ENCODE measurements around the gene CCDC51.
"Not testable (repeated sequence)": the region's sequence is repeated elsewhere in the genome, so short reads cannot be mapped to it uniquely, and the experiment has no call there.

CCDC51 gene

DNA sequence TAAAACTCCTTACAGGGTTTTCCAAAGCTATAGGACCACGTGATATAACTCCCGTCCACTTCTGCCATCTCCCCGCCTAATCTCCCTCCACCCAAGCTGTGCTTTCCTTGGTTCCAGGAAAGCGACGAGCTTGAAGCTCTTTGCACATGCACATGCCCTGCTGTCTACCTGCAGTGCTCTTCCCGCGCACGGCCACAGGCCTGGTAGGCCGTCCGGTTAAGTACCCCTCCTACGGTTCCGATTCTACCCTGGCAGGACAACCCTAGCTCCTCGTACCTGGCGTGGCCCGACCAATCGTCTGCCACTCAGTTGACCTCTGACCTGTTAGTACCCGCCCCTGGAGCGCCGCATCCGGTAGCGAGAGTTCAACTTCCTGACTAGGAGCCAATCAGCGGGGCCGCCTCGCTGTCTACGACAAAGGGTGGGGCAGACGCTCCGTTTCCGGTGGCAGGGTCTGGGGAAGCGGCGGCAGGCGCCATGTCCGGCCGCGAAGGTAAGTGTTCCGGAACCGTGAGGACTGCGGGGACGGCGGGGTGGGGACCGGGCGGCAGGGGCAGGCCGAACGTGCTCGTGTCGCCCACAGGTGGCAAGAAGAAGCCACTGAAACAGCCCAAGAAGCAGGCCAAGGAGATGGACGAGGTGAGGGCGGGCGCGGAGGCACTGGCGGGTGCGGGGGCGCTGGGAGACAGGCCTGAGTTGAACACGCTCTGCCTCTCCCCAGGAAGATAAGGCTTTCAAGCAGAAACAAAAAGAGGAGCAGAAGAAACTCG, at the start of gene CCDC51, which contains the start of gene TMA7:
Gene CCDC51, minus strand, starts transcription at position 300 of the 770 bp plus-strand sequence. CDS start 4,991 bp downstream, outside the sequence.
Gene TMA7, plus strand, starts transcription at position 438 of the 770 bp plus-strand sequence. Its CDS starts 40 bp downstream, at position 478.
- DNase-seq = peak; percentile 96

- DNase-seq = no peak
Observed at GRCh38 chr3:48486952-48487351, 47.0 kb upstream of the CCDC51 start.

- DNase-seq = not testable (repeated sequence)
Observed at GRCh38 chr3:48482822-48483221, 42.9 kb upstream of the CCDC51 start.

GRCh38 chr3:48480891-48481290, 41.0 kb upstream of the CCDC51 start:
- not testable (repeated sequence) for DNase-seq

DNA sequence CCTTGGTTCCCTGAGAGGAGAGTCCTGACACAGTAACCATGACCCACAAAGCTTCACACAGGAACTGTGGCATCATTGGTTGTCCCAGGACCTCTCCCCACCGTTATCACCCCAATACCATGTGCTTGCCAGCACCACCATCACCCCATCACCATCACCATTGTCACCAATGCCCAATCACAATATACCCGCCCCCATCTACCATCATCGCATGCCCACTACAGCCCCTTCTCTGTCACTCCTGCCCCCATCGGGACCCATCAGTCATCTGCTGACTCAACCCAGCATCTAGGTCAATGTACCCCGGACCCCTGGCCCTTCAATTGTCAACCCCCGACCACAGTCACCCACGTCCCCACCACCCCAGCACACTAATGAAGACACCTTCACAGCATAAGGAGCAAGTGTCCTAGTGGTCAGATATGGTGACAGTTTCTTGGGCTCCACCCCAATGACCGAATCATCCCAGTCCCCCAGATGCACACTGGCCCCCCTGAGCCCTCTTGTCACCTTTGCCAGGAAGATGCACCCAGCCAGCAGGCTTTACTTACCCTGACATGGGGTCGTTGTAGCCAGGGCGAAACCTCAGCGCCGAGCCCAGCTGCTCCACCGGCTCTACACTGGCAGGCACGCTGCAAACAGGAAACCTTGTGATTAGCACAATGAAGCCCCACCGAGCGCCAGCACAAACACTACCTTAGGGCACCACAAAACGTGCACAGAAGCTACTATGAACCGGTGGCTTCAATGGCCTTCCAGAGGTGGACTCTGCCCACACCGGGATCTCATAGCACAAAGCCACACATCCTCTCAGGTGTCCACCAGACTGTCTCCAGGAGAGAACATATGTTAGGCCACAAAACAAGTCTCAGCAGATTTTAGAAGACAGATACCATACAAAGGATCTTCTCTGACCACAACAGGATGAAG, 39.0 kb upstream of the CCDC51 start:
- no peak for DNase-seq

GRCh38 chr3:48477959-48478520, 38.1 kb upstream of the CCDC51 start:
- no peak for DNase-seq

DNA sequence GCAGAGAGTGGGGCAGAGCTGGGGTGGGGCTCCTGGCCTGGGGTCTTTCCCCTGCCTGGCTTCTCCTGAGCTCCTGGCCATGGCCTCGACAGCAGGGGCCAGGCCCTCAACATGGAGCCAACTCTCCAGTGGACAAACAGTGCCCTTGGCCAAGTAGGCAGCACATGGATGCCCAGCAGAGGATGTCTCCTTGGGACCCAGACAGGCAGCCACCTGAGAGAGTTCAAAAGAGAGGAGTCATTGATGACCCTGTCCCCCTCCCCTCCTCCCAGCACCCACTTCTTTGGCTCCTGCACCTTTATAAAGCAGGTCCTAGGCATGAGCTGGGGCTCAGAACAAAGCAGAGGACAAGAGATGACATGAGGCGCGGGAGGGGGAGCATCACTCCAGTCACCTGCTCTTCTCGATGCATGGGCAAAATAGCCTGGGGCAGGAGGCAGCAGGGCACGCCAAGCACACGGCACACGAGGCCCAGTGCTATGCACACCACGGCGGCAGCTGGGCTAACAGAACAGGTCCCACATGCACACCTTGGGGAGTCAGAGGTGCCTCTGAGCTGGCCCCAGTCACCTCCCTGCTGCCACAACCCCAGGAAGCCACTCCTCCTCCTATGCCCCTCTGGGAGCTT, 36.6 kb upstream of the CCDC51 start:
- no peak for DNase-seq

DNA sequence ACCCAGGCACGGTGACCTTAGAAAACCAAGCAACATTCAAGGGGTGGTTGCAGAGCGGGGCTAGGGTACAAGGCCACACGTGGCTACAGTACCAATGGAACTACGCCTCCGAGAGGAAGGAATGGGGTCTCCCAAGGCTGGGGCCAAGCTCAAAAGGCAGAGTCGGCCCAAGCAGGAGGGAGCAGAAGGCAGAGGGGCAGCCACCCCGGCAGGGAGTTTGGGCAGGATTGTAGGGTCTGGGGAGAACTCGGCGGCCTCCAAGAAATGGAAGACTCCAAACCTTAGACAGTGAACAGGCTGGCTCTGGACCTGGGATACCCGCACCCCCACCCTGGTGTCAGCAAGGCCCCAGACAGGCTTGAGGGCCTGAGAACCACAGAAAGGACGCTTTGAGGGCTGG, 35.3 kb upstream of the CCDC51 start:
- DNase-seq = no peak

- no peak for DNase-seq
Observed at GRCh38 chr3:48474619-48475018, 34.7 kb upstream of the CCDC51 start.

DNA sequence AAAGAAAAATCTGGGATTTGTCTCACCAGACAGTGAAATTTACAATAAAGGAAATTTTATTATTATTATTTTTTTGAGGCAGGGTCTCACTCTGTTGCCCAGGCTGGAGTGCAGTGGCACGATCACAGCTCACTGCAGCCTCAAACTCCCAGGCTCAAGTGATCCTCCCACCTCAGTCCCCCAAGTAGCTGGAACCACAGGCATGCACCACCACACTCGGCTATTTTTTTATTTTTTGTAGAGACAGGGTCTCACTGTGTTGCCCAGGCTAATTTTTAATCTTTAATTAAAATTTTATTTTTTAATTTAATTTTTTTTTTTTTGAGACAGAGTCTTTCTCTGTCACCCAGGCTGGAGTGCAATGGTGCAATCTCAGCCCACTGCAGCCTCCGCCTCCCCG, 34.1 kb upstream of the CCDC51 start:
- DNase-seq = not testable (repeated sequence)

DNA sequence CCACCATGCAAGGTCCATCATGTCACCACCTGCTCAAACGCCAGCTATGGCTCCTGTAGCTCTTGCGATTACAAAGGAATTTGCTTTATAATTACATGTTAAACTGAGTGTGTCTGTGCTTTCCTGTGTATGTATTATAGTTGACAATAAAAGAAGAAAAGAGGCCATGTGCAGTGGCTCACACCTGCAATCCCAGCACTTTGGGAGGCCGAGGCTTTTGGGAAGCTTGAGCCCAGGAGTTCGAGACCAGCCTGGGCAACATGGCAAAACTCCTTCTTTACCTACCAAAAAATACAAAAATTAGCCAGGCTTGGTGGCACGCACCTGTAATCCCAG, 33.7 kb upstream of the CCDC51 start:
- DNase-seq = no peak

GRCh38 chr3:48472923-48473616, 33.2 kb upstream of the CCDC51 start:
- DNase-seq = no peak

DNA sequence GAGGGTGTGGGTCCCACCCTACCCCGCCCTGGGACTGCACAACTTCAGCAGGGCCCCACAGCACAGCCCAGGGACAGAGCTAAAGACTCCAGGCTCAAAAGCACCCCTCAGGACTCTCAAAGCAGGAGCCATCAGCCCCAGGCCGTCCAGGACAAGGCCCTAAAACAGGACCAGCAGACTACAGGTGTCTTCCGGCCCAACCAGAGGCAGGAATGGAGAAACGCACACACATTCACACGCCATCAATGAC, 32.7 kb upstream of the CCDC51 start:
- no peak for DNase-seq

DNA sequence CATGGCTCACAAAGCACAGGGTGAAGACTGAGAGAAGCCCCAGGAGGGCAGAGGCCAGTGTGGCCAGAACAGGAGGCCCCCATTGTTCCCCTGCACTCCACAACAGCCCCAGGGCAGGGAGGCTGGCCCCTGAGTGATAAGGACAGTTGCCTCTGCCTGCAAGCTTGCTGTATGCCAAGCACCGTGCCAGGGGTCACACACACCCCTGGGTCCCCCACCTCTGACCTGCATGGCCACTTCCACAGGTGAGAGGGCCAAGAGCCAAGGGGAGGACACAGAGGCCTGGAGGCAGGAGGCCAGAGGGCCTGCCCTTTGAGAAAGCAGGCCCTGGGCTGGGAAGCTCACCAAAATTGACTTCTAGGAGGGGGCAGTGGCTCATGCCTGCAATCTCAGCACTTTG, 30.4 kb upstream of the CCDC51 start:
- DNase-seq = no peak

DNA sequence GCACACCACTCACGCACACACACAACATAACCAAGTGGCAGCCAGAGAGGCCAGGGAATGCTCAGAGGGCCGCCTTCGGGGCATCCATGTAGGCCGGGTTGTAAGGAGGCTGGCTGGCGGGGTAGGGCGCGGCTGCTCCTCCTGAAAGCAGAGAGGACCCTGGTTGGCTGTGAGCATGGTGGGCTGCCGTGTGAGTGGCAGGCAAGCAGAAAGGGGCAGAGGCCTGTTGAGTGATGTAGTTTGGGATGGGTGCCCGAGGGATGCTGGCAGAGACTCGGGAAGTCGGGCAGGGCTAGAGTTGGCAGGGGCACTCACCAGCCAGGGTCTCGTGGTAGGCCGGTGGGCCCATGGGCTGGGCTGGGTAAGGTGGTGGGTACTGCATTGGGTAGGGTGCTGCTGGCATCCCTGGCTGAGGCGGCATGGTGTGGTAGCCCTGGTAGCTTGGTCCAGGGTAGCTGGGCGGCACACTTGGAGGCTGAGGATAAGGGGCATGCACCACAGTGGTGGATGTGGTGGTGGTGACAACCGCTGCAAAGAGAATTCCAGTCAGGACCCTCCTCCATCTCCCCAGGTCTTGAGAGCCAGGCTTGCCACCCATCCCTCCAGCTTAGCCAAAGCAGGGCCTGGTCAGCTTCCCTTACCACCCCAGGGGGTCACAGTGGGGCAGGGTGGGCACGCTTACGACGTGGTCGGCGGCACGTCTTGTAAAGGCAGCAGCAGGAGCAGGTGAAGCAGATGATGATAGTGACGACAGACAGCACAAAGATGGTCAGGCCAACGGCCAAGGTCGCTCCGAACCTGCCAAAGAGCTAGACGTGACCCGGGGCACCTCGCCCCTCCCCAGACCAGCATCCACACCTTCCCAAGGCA, 29.4 kb upstream of the CCDC51 start:
- DNase-seq = no peak

DNA sequence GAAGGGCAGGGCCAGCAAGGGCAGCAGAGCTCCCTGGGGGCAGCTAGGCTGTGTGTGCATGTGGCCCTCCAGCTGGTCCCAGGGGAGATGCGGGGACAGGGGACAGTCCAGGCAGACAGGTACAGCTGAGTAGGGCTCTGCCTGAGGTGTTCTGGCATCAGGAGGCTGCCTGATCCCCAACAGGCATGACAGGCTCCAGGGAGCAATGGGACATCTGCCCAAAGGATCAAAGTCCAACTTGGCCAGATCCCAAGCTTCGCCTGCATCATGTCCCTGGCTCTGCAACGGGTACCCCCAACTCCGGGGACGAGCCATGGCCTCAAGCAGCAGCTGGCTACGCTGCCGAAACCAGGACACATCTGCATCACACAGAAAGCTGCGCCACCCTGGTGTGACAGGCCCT, 28.4 kb upstream of the CCDC51 start:
- DNase-seq = no peak

DNA sequence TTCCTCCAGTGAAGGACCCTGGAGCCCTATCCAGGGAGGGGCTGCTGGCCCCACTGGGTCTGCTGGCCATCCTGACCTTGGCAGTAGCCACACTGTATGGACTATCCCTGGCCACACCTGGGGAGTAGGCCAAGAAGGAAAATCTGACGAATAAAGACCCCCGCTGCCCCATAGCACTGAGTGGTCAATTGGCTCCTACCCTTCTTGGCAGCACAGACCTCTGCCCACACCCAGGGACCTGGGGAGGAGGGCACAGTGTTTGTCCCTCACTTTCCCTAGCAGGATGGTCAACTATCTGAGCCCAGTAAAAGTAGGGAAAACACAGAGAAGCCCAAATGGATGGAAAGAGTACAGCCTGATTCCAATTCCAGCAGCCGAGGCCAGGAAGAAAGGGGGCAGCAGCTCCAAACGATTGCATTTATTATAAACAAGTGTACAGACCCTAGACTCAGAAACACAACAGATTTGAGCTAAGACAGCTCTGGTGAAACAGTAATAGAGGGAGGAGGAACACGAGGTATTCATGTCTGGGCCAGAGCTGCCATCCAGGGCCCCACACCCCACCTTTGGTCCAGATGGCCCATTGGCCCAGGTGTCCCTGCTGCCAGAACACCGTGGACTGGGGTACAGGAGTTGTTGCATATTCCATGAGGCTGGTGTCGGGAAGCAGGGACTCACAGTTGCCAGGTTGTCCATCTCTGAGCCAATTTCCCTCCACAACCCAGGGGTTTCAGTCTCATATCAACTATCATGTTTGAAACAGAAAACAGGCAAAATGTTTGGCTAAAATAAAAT, 27.8 kb upstream of the CCDC51 start:
- no peak for DNase-seq

DNA sequence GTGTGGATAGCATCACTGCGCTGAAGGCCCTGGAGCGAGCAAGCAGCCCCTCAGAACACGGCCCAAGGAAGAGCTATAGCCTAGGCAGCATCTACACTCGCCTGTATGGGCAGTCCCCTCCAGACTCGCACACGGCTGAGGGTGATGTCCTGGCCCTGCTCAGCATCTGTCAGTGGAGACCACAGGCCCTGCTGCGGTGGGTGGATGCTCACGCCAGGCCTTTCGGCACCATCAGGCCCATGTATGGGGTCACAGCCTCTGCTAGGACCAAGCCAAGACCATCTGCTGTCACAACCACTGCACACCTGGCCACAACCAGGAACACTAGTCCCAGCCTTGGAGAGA, 27.2 kb upstream of the CCDC51 start:
- no peak for DNase-seq

DNA sequence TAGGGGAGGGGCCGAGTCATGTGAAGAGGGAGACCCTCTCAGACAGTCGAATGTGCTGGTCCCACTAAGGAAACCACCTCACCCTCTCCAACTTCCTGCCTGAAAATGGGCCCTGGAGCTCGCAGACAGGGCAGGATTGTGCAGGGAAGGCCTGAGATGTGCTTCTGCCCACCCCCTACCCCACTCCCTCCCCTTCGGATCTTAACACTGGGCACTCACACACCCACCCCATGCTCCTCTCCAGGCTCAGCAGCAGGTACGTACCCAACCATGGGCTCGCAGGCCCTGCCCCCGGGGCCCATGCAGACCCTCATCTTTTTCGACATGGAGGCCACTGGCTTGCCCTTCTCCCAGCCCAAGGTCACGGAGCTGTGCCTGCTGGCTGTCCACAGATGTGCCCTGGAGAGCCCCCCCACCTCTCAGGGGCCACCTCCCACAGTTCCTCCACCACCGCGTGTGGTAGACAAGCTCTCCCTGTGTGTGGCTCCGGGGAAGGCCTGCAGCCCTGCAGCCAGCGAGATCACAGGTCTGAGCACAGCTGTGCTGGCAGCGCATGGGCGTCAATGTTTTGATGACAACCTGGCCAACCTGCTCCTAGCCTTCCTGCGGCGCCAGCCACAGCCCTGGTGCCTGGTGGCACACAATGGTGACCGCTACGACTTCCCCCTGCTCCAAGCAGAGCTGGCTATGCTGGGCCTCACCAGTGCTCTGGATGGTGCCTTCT, 26.6 kb upstream of the CCDC51 start:
- no peak for DNase-seq

Measured in NCI-H526 treated with DMSO at 0.1 percent for 48 hours (cell line).